Neural cell (in vitro differentiated cells): ENCODE data around the gene CPNE5. TPM values are rescaled to one million over a fixed set of nuclear protein-coding genes. Genes with fewer than 3 reads are reported as not detected.

Experiments
- H2AFZ ChIP-seq: fragments of 200-600, 300-800 bp; sonication (generic), shearing (Covaris generic); 2 replicates; pipeline ENCODE4 v1.6.0; 2014; ENCODE audit warnings: low read depth, mild to moderate bottlenecking, antibody characterized with exemption, low read length, moderate library complexity
- H3F3A ChIP-seq: fragments of 200-600 bp; shearing (Covaris generic); 2 replicates; pipeline ENCODE4 v1.6.1; 2016; ENCODE audit warnings: mild to moderate bottlenecking, moderate library complexity, mixed read lengths, antibody characterized with exemption, low read length; ENCODE audit not compliant: insufficient read depth, poor library complexity, severe bottlenecking
- H3K27ac ChIP-seq: fragments of 200-600, 300-800 bp; sonication (generic), shearing (Covaris generic); 2 replicates; pipeline ENCODE4 v1.5.1; 2014; ENCODE audit warnings: mild to moderate bottlenecking, low read length, moderate library complexity
- H3K27me3 ChIP-seq: fragments of 300-800, 200-600 bp; sonication (generic), shearing (Covaris generic); 2 replicates; pipeline ENCODE4 v1.6.0; 2014; ENCODE audit warnings: mild to moderate bottlenecking, low read depth, low read length, moderate library complexity; ENCODE audit not compliant: insufficient read depth
- H3K36me3 ChIP-seq: fragments of 300-800, 200-600 bp; sonication (generic), shearing (Covaris generic); 2 replicates; pipeline ENCODE4 v1.5.1; 2014; ENCODE audit warnings: mild to moderate bottlenecking, antibody characterized with exemption, low read length, moderate library complexity; ENCODE audit not compliant: insufficient read depth
- H3K4me2 ChIP-seq: fragments of 300-800, 200-600 bp; sonication (generic), shearing (Covaris generic); 2 replicates; pipeline ENCODE4 v1.6.0; 2014; ENCODE audit warnings: mild to moderate bottlenecking, low read length
- H3K4me3 ChIP-seq: fragments of 300-800, 200-600 bp; sonication (generic), shearing (Covaris generic); 2 replicates; pipeline ENCODE4 v1.5.1; 2014; ENCODE audit warnings: mild to moderate bottlenecking, low read length, moderate library complexity
- H3K79me2 ChIP-seq: fragments of 200-600 bp; shearing (Covaris generic); replicated peaks from 2 replicates; pipeline ENCODE4 v1.6.0; 2014; ENCODE audit warnings: mild to moderate bottlenecking, low read length, moderate library complexity; ENCODE audit not compliant: insufficient read depth
- H3K9ac ChIP-seq: fragments of 300-800, 200-600 bp; sonication (generic), shearing (Covaris generic); 2 replicates; pipeline ENCODE4 v1.6.1; 2016; ENCODE audit warnings: mild to moderate bottlenecking, low read length, mixed read lengths
- H3K9me2 ChIP-seq: fragments of 200-600 bp; shearing (Covaris generic); 2 replicates; pipeline ENCODE4 v1.6.1; 2016; ENCODE audit warnings: mild to moderate bottlenecking, low read length, mixed read lengths; ENCODE audit not compliant: insufficient read depth
- H3K9me3 ChIP-seq: fragments of 200-600, 300-800 bp; sonication (generic), shearing (Covaris generic); 2 replicates; pipeline ENCODE4 v1.6.1; 2016; ENCODE audit warnings: mild to moderate bottlenecking, mixed run types, low read length, moderate library complexity, mixed read lengths
- H4K20me1 ChIP-seq: fragments of 200-600 bp; shearing (Covaris generic); 2 replicates; pipeline ENCODE4 v1.6.1; 2016; ENCODE audit warnings: mild to moderate bottlenecking, mixed run types; ENCODE audit not compliant: insufficient read depth
- CTCF ChIP-seq: fragments of 450-650 bp; IDR thresholded peaks from 2 replicates; pipeline ENCODE4 v1.5.1; 2014; ENCODE audit warnings: antibody characterized with exemption, mild to moderate bottlenecking, moderate library complexity; ENCODE audit not compliant: poor library complexity, severe bottlenecking
- EP300 ChIP-seq: fragments of 450-650 bp; conservative IDR thresholded peaks from 2 replicates; pipeline ENCODE4 v1.6.1; 2014; ENCODE audit warnings: antibody characterized with exemption, mild to moderate bottlenecking, moderate library complexity; ENCODE audit not compliant: poor library complexity, severe bottlenecking
- EZH2 ChIP-seq: fragments of 200-600, 300-800 bp; shearing (Covaris generic), sonication (generic); IDR thresholded peaks from 2 replicates; pipeline ENCODE4 v1.6.1; 2014; ENCODE audit warnings: antibody characterized with exemption, low read length, borderline replicate concordance, mild to moderate bottlenecking; ENCODE audit not compliant: insufficient read depth, poor library complexity, severe bottlenecking
- MXI1 ChIP-seq: fragments of 450-650 bp; conservative IDR thresholded peaks from 2 replicates; pipeline ENCODE4 v1.6.1; 2014; ENCODE audit warnings: antibody characterized with exemption, mild to moderate bottlenecking; ENCODE audit not compliant: poor library complexity, severe bottlenecking
- POLR2AphosphoS5 ChIP-seq: IDR thresholded peaks from 2 replicates; pipeline ENCODE4 v1.6.1; 2012
- RAD21 ChIP-seq: fragments of 450-650 bp; conservative IDR thresholded peaks from 2 replicates; pipeline ENCODE4 v1.6.1; 2014; ENCODE audit warnings: antibody characterized with exemption, mild to moderate bottlenecking, moderate library complexity
- SMC3 ChIP-seq: fragments of 450-650 bp; conservative IDR thresholded peaks from 2 replicates; pipeline ENCODE4 v1.6.1; 2014; ENCODE audit warnings: antibody characterized with exemption, mild to moderate bottlenecking, moderate library complexity; ENCODE audit not compliant: poor library complexity
- TAF1 ChIP-seq: IDR thresholded peaks from 2 replicates; pipeline ENCODE4 v1.6.1; 2012; ENCODE audit warnings: low read depth
- polyA plus RNA-seq: library from polyadenylated mRNA; depleted of rRNA; stranded (reverse); fragments of >200 nt; gene quantifications from 2 replicates; pipeline ENCODE4 v1.2.3, GENCODE V29; 2014
- TF ChIP-seq, protein P1 (sequence below): IDR thresholded peaks from 2 replicates; pipeline ENCODE4 v1.6.1; 2012; ENCODE audit warnings: borderline replicate concordance

Gene CPNE5
- polyA plus RNA-seq, 1 donor from 2014 or later, result 8.7 TPM

DNA sequence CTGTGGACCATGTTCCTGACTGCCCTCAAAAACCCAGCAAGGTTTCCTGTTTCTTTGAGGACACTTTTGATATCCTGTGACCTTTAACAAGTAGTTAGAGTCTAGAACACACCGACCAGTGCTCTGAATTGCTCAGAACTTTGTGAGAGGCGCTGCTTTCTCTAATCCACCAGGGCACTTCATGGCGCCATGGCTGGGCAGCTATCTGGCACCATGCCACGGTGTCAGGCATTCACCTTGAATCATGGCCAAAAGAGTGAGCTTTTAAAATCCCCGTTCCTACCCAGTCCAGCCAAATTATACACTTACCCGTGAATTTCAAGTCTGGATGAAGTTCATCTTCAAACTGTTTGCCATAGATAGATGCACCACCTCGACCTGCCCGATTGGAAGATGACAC lies 17.0 kb upstream of the CPNE5 start:
- H3K9ac ChIP-seq, result no peak overlapping the region
- H3K27ac ChIP-seq, result no peak overlapping the region
- H3K36me3 ChIP-seq, result no peaks in the 10 kb centered on the region
- H4K20me1 ChIP-seq, result no peaks in the 10 kb centered on the region
- no peaks in the 10 kb centered on the region for H3F3A ChIP-seq
- no peaks in the 10 kb centered on the region for H3K9me2 ChIP-seq
- no peaks in the 10 kb centered on the region for H3K27me3 ChIP-seq
- TF ChIP-seq EP300 (no peak), MXI1 (no peak), POLR2AphosphoS5 (no peak), CTCF (no peak), RAD21 (no peak), EZH2 (no peak), TAF1 (no peak), SMC3 (no peak)
- TF ChIP-seq, protein P1, sequence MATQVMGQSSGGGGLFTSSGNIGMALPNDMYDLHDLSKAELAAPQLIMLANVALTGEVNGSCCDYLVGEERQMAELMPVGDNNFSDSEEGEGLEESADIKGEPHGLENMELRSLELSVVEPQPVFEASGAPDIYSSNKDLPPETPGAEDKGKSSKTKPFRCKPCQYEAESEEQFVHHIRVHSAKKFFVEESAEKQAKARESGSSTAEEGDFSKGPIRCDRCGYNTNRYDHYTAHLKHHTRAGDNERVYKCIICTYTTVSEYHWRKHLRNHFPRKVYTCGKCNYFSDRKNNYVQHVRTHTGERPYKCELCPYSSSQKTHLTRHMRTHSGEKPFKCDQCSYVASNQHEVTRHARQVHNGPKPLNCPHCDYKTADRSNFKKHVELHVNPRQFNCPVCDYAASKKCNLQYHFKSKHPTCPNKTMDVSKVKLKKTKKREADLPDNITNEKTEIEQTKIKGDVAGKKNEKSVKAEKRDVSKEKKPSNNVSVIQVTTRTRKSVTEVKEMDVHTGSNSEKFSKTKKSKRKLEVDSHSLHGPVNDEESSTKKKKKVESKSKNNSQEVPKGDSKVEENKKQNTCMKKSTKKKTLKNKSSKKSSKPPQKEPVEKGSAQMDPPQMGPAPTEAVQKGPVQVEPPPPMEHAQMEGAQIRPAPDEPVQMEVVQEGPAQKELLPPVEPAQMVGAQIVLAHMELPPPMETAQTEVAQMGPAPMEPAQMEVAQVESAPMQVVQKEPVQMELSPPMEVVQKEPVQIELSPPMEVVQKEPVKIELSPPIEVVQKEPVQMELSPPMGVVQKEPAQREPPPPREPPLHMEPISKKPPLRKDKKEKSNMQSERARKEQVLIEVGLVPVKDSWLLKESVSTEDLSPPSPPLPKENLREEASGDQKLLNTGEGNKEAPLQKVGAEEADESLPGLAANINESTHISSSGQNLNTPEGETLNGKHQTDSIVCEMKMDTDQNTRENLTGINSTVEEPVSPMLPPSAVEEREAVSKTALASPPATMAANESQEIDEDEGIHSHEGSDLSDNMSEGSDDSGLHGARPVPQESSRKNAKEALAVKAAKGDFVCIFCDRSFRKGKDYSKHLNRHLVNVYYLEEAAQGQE, result no peak
- H2AFZ ChIP-seq, result no peak overlapping the region
- no peaks in the 10 kb centered on the region for H3K79me2 ChIP-seq
- no peak overlapping the region for H3K4me2 ChIP-seq
- H3K9me3 ChIP-seq, result no peaks in the 10 kb centered on the region
- no peak overlapping the region for H3K4me3 ChIP-seq

GRCh38 chr6:36855750-36856149 lies 16.5 kb upstream of the CPNE5 start:
- Histone ChIP-seq H3K4me3 (no peak overlapping the region), H3K9me2 (no peaks in the 10 kb centered on the region), H3K79me2 (no peaks in the 10 kb centered on the region), H3K4me2 (no peak overlapping the region), H3K9ac (no peak overlapping the region), H2AFZ (no peak overlapping the region), H4K20me1 (no peaks in the 10 kb centered on the region), H3K9me3 (no peaks in the 10 kb centered on the region), H3K27ac (no peak overlapping the region), H3K27me3 (no peaks in the 10 kb centered on the region), H3K36me3 (no peaks in the 10 kb centered on the region), H3F3A (no peaks in the 10 kb centered on the region)
- TF ChIP-seq TAF1 (no peak), POLR2AphosphoS5 (no peak), EP300 (no peak)

- H3K4me3 ChIP-seq, result no peak overlapping the region
- H3K9me3 ChIP-seq, result no peaks in the 10 kb centered on the region
- no peak overlapping the region for H3K4me2 ChIP-seq
- no peak overlapping the region for H3K27ac ChIP-seq
- H3K36me3 ChIP-seq, result no peaks in the 10 kb centered on the region
- TF ChIP-seq MXI1, result no peak
- no peak for TF ChIP-seq SMC3
- no peak for TF ChIP-seq RAD21
- TF ChIP-seq, protein P1, result no peak
- no peak for TF ChIP-seq POLR2AphosphoS5
- TF ChIP-seq TAF1, result no peak
- TF ChIP-seq EP300, result no peak
- TF ChIP-seq CTCF, result no peak
- no peak for TF ChIP-seq EZH2
- no peaks in the 10 kb centered on the region for H3F3A ChIP-seq
- no peaks in the 10 kb centered on the region for H3K79me2 ChIP-seq
- H4K20me1 ChIP-seq, result no peaks in the 10 kb centered on the region
- no peak overlapping the region for H3K9ac ChIP-seq
- no peaks in the 10 kb centered on the region for H3K27me3 ChIP-seq
- H3K9me2 ChIP-seq, result no peaks in the 10 kb centered on the region
- no peak overlapping the region for H2AFZ ChIP-seq
These were observed 14.1 kb upstream of the CPNE5 start for GRCh38 chr6:36853325-36853724.
